NCI-H460 (cell line): Measurements from ENCODE around the gene NEUROG2. TPM values are rescaled to one million over a fixed set of nuclear protein-coding genes. Genes with fewer than 3 reads are reported as not detected.
"Not testable (repeated sequence)": the region's sequence is repeated elsewhere in the genome, so short reads cannot be mapped to it uniquely, and the experiment has no call there.

Source experiments
- DNase-seq: peaks from one replicate; pipeline ENCODE4 v3.0.0-alpha.2; 2016; ENCODE audit warnings: low read depth; ENCODE audit errors: extremely low read depth
- total RNA-seq: library from RNA; depleted of rRNA; stranded (reverse); fragments of >200 nt; shearing (Covaris generic); gene quantifications from 2 replicates; pipeline ENCODE4 v1.2.3, GENCODE V29; 2014; rRNA removed

NEUROG2 gene
- total RNA-seq, 1 experiment from 2014 or later: not detected

DNA sequence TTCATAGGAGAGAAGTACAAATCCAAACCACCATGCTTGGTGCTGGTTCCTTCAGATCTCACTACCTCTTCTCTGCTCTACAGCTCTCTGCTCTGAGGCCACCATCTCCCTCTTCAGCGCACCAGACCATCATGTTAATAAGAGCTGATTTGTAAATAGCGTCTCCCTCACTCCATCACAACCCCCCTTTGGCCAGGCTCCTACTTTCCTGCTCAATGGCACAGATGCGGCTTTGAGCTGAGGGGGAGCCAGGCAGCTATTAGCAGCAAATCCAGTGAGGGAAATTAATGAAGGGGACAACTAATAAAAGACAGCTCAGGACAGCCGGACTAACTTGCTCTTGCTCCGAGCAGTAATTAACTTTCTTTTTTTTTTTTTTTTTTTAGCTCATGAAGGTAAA, 13.1 kb downstream of the NEUROG2 start:
- no peak for DNase-seq

DNA sequence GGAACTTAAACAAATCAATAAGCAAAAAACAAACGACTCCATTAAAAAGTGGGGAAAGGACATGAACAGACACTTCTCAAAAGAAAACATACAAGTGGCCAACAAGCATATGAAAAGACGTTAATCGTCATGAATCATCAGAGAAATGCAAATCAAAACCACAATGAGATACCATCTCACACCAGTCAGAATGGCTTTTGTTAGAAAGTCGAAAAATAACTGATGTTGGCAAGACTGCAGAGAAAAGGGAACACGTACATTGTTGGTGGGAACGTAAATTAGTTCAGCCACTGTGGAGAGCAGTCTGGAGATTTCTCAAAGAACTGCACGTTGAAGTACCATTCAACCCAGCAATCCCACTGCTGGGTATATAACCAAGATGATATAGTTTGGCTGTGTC, 23.7 kb downstream of the NEUROG2 start:
- DNase-seq: no peak

DNA sequence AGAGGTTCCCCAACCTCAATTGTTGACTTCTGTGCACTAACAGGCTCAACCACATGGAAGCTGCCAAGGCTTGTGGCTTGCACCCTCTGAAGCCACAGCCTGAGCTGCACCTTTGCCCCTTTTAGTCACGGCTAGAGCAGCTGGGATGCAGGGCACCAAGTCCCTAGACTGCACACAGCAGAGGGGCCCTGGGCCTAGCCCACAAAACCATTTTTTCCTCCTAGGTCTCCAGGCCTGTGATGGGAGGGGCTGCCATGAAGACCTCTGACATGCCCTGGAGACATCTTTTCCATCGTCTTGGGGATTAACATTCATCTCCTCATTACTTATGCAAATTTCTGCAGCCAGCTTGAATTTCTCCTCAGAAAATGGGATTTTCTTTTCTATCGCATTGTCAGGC, 25.2 kb downstream of the NEUROG2 start:
- DNase-seq: not testable (repeated sequence)

GRCh38 chr4:112485930-112486329, 30.1 kb downstream of the NEUROG2 start:
- DNase-seq: no peak

DNA sequence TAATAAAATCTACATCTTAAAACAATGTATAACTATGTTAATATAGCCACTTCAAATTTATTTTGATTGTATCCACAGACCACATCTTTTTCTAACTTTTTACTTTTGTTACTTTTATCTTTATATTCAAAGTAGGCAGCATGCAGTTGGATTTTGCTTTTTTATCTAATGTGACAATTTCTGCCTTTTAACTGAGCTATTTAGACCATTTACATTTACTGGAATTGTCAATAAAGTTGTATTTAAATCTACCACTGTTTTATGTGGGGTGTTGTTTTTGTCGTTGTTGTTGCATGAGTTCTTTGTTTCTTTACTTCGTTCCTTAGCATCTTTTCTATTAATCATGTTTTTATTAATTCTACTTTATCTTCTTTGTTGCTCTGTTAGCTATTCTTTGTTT, 42.0 kb downstream of the NEUROG2 start:
- no peak for DNase-seq

DNA sequence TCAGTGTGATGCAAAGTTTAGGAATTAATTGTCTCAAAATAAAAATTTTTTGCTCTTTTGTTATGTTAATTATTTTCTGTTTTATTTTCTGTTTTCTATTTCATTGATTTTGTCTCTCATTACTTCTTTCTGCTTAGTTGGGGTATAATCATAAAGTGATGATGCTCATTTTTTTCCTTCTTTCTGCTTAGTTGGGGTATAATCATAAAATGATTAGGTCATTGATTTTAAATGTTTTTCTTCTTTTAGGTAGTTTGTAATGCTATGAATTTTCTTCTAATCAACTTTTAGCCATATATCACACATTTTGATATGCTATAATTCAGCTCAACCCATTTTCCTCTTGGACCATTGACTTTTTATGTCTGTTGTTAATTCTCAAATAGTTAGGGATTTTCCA, 43.7 kb downstream of the NEUROG2 start:
- DNase-seq: no peak

Other genes starting within 250 kb of the NEUROG2 start
- gene TIFA, start 230.3 kb downstream of the NEUROG2 start, total RNA-seq: 10.2 and 13.1 TPM in 2 replicates
- gene ALPK1, start 218.8 kb downstream of the NEUROG2 start, total RNA-seq: 17.8 and 19.0 TPM in 2 replicates
- 7.8 and 8.7 TPM in 2 replicates for gene ZGRF1, start 120.7 kb upstream of the NEUROG2 start, total RNA-seq
- gene LARP7, start 121.0 kb upstream of the NEUROG2 start, total RNA-seq: 46.0 and 54.9 TPM in 2 replicates